Endothelial cell (in vitro differentiated cells): ENCODE data around the gene EHBP1. TPM values are rescaled to one million over a fixed set of nuclear protein-coding genes. Genes with fewer than 3 reads are reported as not detected.

Experiments used
- DNase-seq: peaks from one replicate; pipeline ENCODE4 v3.0.0; 2021; ENCODE audit warnings: low spot score
- H3K27ac Mint-ChIP-seq: one replicate; pipeline ENCODE4 v1.8.0; 2021; ENCODE audit warnings: mixed read lengths, inconsistent platforms; ENCODE audit not compliant: unreplicated experiment
- H3K27me3 Mint-ChIP-seq: one replicate; pipeline ENCODE4 v1.8.0; 2021; ENCODE audit warnings: mild to moderate bottlenecking, moderate library complexity, mixed read lengths, inconsistent platforms; ENCODE audit not compliant: unreplicated experiment
- H3K36me3 Mint-ChIP-seq: one replicate; pipeline ENCODE4 v1.8.0; 2021; ENCODE audit warnings: mild to moderate bottlenecking, low read depth, mixed read lengths, inconsistent platforms; ENCODE audit not compliant: unreplicated experiment
- H3K4me1 Mint-ChIP-seq: one replicate; pipeline ENCODE4 v1.8.0; 2021; ENCODE audit warnings: mild to moderate bottlenecking, mixed read lengths, inconsistent platforms; ENCODE audit not compliant: unreplicated experiment
- H3K4me3 Mint-ChIP-seq: one replicate; pipeline ENCODE4 v1.8.0; 2021; ENCODE audit warnings: mild to moderate bottlenecking, mixed read lengths, inconsistent platforms; ENCODE audit not compliant: unreplicated experiment
- H3K9me3 Mint-ChIP-seq: one replicate; pipeline ENCODE4 v1.8.0; 2021; ENCODE audit warnings: mixed read lengths, inconsistent platforms; ENCODE audit not compliant: unreplicated experiment
- CTCF ChIP-seq: fragments of 200-600 bp; sonication (generic); IDR thresholded peaks from one replicate; pipeline ENCODE4 v1.5.0; 2021; ENCODE audit warnings: antibody characterized with exemption; ENCODE audit not compliant: unreplicated experiment
- total RNA-seq: library from RNA; stranded (reverse); fragmentation: NEBNext Ultra II Directional; extraction: Animal tissue kit (Norgen Biotek cat#: 25700); gene quantifications from one replicate; pipeline ENCODE4 v1.2.1, GENCODE V29; 2021; ENCODE audit not compliant: unreplicated experiment

The EHBP1 gene
- total RNA-seq, 1 donor from 2014 or later: 54.4 TPM

DNA sequence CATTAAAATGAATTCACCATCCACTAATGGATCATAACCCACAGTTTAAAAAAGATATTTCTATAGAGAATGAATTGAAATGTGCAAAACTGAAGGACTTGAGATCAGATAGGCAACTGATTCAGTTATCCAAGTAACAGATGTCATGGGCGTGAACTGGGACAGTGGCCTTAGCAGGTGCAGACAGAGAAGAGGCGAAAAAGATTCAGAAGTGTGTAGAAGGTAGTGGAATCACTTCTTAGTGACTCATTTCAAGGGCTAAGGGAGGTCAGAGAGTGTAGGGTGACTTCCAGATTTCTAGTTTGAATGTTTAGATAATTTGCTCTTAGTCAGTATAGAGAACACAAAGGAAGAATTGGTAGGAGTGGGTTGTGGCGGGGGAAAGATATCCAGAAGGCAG, 79.7 kb downstream of the EHBP1 start:
- Mint-ChIP-seq H3K9me3 (no peaks in the 10 kb centered on the region), H3K27ac (no peak overlapping the region), H3K4me1 (peaks cover 8% of the 10 kb centered on the region), H3K27me3 (peaks cover 2% of the 10 kb centered on the region), H3K4me3 (no peak overlapping the region), H3K36me3 (peaks cover 12% of the 10 kb centered on the region)
- no peak for DNase-seq
- no peak for TF ChIP-seq CTCF

GRCh38 chr2:62785810-62786597, 80.5 kb downstream of the EHBP1 start:
- Mint-ChIP-seq H3K4me1 (peaks cover 9% of the 10 kb centered on the region), H3K9me3 (no peaks in the 10 kb centered on the region), H3K27ac (no peak overlapping the region), H3K27me3 (peaks cover 2% of the 10 kb centered on the region), H3K4me3 (no peak overlapping the region), H3K36me3 (peaks cover 12% of the 10 kb centered on the region)
- DNase-seq: no peak
- TF ChIP-seq CTCF: no peak

DNA sequence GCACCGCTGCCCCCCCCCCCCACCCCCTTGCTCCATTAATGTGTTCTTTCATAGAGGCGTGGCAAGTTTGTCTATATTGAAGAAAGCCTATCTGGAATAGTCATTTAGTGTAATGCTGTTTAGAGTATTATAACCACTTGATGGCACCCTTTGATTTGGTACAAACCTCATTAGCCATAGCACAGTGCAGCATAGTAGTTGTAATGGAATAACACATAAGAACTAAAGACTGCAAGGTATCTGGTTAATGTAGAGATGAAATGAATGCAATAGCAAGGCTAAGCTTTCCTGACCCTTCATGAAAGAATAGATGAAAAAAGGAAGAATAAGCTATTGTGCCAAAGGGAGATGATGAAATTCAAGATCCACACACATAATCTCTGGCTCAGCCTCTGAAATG, 81.9 kb downstream of the EHBP1 start:
- DNase-seq: no peak
- Mint-ChIP-seq H3K27ac (no peak overlapping the region), H3K4me3 (no peak overlapping the region)

DNA sequence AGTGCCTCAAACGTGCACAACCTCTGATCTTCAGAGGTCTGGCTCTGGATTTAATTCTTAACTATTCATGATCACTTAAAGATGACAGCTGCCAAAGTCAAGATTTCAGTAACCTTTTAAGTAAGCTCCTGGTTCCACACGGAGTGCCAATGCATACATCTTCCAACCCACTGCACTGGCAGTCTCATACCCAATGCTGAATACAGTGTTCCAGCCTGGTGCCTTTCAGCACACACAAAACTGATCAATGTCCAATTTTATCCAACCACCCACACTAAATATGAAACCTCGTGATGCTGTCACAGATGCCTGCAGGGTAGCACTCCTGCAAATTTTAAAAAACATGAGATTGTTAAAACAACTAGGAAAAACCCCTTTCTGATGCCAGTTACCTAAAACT, 84.0 kb downstream of the EHBP1 start:
- H3K27me3 Mint-ChIP-seq: peaks cover 2% of the 10 kb centered on the region
- H3K4me3 Mint-ChIP-seq: no peak overlapping the region
- TF ChIP-seq CTCF: no peak
- no peak for DNase-seq
- H3K9me3 Mint-ChIP-seq: no peaks in the 10 kb centered on the region
- no peaks in the 10 kb centered on the region for H3K36me3 Mint-ChIP-seq
- peaks cover 17% of the 10 kb centered on the region for H3K4me1 Mint-ChIP-seq
- no peak overlapping the region for H3K27ac Mint-ChIP-seq

More for the DNA sequence above, 81.9 kb downstream of the EHBP1 start:
- peaks cover 12% of the 10 kb centered on the region for H3K36me3 Mint-ChIP-seq
- no peaks in the 10 kb centered on the region for H3K9me3 Mint-ChIP-seq
- peaks cover 9% of the 10 kb centered on the region for H3K4me1 Mint-ChIP-seq
- H3K27me3 Mint-ChIP-seq: peaks cover 2% of the 10 kb centered on the region
- TF ChIP-seq CTCF: no peak

GRCh38 chr2:62789918-62790317, 84.4 kb downstream of the EHBP1 start:
- H3K4me3 Mint-ChIP-seq: no peak overlapping the region
- no peak for TF ChIP-seq CTCF
- peaks cover 17% of the 10 kb centered on the region for H3K4me1 Mint-ChIP-seq
- H3K9me3 Mint-ChIP-seq: no peaks in the 10 kb centered on the region
- H3K27me3 Mint-ChIP-seq: peaks cover 2% of the 10 kb centered on the region
- H3K36me3 Mint-ChIP-seq: no peaks in the 10 kb centered on the region
- no peak for DNase-seq
- H3K27ac Mint-ChIP-seq: no peak overlapping the region
